Omental fat pad (tissue), 4 donors: ENCODE results near the gene RIMBP2. TPM values are rescaled to one million over a fixed set of nuclear protein-coding genes. Genes with fewer than 3 reads are reported as not detected.

Source experiments
- ATAC-seq: fragments of 150-250 bp; one replicate; pipeline ENCODE4 v1.9.1; 2016; ENCODE audit warnings: mild to moderate bottlenecking, moderate library complexity; ENCODE audit not compliant: low FRiP score
- DNase-seq: peaks from one replicate; pipeline ENCODE4 v3.0.0-alpha.2; 2019; ENCODE audit warnings: low spot score
- total RNA-seq, 4 donors: library from RNA; depleted of rRNA; stranded (reverse); fragments of >200 nt; gene quantifications; one replicate each; pipeline ENCODE4 v1.1.0, GENCODE V29; 2016
- TF ChIP-seq, protein P1 (sequence below), 3 donors: fragments of 450-650 bp; IDR thresholded peaks; one replicate each; pipeline ENCODE4 v1.5.1; 2016 to 2017; ENCODE audit warnings: antibody characterized with exemption in 3 of 3, mild to moderate bottlenecking in 3 of 3, moderate library complexity in 2 of 3

The RIMBP2 gene
- total RNA-seq, 4 donors from 2014 or later, result 0.36 to 3.2 (median 1.6) TPM; not detected in 1

DNA sequence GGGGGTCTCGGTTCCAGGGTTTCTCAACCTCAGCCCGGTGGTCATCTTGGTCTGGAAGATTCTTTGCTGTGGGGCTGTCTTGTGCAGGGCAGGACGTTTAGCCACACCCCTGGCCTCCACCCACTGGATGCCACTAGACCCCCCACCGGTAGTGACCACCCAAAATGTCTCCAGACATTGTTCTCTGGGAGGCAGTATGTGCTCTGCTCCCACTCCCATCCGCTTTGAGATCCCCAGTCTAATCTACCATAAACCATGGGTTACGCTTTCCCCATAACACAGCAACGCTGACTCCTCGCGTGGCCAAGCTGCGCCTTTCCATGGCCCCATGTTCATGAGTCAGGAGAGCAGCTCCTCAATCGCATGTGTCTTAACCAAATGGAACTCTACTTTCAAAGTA lies 155.8 kb downstream of the RIMBP2 start:
- DNase-seq (no peak), ATAC-seq (no peak)
- TF ChIP-seq, protein P1, sequence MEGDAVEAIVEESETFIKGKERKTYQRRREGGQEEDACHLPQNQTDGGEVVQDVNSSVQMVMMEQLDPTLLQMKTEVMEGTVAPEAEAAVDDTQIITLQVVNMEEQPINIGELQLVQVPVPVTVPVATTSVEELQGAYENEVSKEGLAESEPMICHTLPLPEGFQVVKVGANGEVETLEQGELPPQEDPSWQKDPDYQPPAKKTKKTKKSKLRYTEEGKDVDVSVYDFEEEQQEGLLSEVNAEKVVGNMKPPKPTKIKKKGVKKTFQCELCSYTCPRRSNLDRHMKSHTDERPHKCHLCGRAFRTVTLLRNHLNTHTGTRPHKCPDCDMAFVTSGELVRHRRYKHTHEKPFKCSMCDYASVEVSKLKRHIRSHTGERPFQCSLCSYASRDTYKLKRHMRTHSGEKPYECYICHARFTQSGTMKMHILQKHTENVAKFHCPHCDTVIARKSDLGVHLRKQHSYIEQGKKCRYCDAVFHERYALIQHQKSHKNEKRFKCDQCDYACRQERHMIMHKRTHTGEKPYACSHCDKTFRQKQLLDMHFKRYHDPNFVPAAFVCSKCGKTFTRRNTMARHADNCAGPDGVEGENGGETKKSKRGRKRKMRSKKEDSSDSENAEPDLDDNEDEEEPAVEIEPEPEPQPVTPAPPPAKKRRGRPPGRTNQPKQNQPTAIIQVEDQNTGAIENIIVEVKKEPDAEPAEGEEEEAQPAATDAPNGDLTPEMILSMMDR (IDR thresholded peaks at IDR 0.05), result no peak

DNA sequence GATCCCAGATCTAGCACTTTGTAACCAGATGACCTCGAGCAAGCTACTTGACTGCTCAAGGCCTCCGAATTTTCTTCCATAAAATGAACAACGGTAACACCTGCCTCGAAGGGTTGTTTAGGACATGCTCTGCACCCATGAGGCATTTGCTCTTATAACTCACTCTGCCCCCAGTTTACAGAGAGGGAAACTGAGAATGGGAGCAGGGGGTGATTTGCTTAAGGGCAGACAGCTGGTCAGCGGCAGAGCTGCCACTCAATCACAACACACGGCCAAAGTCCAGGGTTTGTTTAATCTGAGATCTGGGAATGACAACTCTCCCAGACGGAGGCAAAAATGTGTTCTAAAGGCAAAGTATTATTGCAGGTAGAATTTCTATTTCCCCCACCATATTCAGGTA lies 156.3 kb downstream of the RIMBP2 start:
- TF ChIP-seq, protein P1 (IDR thresholded peaks at IDR 0.05), result no peak
- no peak for ATAC-seq
- no peak for DNase-seq

DNA sequence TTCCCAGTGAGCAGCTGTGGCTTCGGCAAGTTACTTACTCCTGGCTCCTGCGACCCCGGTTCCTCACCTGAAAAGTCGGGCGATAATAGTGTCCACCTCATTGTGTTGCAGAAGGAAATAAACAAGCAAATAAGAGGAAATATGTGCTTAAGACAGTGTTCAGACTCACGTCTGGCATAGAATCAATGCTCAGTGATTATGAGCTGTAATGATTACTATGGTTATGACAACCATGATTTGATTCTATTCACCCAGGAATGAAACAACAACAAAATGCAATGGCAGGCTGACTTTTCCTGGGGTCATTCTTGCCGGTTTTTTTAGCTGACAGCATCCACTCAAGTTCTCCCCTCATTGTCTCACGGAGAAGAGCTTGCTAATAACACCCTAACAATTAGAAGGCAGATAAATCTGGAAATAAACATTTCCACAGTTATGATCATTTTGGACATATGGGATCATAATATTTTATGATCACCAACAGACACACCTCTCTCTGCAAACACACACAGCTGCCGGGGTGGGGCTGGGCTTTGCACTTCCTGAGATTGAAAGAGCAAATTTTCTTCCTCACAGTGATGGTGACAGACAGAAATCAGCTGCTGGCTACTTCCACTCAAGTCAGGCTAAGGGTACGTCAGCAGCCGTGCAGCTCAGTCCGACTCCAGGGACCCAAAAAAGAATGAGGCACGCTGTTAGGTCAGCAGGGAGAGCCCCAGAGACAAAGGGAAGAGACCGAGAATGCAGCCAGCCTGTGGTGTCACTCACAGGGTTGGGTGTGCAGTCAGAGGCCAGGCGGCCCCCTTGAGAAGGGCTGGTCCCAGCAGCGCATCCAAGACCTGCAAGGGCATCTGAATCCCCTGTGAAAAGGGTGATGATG lies 158.0 kb downstream of the RIMBP2 start:
- ATAC-seq (no peak), DNase-seq (no peak)
- TF ChIP-seq, protein P1 (IDR thresholded peaks at IDR 0.05), result no peak

DNA sequence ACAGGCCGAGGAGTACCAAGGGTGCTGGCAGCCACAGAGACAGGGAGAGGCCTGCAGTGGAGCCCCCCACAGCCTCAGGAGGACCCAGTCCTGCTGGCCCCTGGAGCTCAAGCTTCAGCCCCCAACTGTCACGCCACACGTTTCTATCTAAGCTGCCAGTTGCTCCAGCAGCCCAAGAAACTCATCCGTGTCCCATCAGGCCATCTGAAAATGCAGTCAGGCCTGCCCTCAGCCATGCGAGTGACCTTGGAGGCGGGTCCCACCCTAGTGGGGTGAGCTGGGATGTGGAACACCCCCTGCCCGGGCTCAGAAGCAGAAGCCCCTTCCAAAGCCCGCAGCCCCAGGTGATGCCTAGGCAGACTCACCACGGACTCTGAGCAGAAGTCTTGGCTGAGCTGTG lies 158.9 kb downstream of the RIMBP2 start:
- no peak for DNase-seq
- no peak for ATAC-seq
- TF ChIP-seq, protein P1 (IDR thresholded peaks at IDR 0.05), result no peak

DNA sequence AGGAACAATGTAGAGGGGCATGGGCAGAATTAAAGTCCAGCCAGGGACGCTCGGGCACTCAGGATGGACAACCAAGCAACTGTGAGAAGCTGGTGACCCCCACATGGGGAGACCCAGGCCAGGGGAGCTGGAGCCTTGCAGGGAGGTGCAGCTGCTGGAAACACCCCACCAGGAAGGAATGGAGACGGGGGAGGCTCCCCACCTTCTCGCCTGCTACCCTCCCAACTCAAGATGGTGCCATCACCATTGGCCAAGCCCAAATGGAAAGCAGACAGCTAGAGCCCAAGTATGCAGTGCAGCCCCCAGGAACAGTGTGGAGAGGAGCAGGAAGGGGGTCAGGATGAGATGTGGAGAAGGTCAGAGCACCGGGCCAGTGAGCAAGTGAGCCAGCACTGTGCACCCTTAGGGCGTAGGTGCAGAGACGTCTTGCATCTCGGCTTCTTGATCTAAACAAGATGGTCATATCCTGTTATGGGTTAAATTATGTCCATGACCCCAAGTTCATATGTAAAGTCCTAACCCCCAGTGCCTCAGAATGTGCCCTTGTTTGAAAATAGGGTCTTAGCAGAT lies 159.5 kb downstream of the RIMBP2 start:
- no peak for ATAC-seq
- TF ChIP-seq, protein P1 (IDR thresholded peaks at IDR 0.05), result no peak

DNA sequence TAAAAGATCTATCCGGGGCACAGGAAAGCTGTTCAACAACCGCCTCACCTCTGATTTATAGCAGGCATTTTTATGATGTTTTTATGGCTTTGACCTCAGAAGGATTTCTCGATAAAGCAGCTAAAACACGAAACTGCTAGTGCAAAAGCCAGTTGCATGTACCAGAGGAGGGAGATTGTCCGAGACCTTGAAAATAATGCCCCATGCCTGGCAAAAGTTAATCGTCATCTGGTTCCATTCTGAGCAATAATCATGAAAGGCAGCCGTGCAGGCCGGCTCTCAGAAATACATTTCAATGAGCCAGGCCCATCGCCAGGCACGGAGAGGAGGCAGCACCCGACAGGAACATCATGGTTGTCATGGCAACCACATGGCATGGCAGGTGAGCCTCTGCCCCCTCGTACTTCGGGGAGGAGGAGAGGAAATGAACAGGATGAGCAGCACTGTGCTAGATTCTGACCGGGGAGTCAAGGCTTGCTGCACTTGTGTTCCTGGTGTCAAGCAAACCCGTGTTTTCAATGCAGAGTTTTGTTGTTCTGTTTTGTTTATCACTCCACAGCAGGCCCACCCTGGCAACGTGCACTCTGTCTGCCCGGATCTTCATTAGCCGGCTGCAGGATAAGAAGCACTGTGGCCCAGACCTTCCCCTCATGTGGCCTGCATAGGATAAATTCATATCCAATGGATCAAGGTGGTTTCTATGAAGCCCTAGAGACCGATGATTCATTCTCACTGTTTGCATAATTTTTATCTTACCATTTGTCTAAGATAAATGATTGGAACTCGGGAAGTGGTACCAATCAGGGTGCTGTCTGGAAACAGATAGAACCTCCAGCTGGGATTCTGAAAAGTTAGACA lies 160.2 kb downstream of the RIMBP2 start:
- DNase-seq (no peak), ATAC-seq (no peak)
- TF ChIP-seq, protein P1 (IDR thresholded peaks at IDR 0.05), result no peak

More for the DNA sequence above, 159.5 kb downstream of the RIMBP2 start:
- no peak for DNase-seq
